LNCAP (cell line): ENCODE results near the gene TRDN.

Experiments
- TF ChIP-seq, protein P1 (sequence below): fragments of 450-650 bp; IDR thresholded peaks from 2 replicates; pipeline ENCODE4 v1.5.1; 2017; ENCODE audit warnings: mild to moderate bottlenecking

The TRDN gene

GRCh38 chr6:123201869-123202372 lies 434.8 kb downstream of the TRDN start:
- TF ChIP-seq, protein P1, sequence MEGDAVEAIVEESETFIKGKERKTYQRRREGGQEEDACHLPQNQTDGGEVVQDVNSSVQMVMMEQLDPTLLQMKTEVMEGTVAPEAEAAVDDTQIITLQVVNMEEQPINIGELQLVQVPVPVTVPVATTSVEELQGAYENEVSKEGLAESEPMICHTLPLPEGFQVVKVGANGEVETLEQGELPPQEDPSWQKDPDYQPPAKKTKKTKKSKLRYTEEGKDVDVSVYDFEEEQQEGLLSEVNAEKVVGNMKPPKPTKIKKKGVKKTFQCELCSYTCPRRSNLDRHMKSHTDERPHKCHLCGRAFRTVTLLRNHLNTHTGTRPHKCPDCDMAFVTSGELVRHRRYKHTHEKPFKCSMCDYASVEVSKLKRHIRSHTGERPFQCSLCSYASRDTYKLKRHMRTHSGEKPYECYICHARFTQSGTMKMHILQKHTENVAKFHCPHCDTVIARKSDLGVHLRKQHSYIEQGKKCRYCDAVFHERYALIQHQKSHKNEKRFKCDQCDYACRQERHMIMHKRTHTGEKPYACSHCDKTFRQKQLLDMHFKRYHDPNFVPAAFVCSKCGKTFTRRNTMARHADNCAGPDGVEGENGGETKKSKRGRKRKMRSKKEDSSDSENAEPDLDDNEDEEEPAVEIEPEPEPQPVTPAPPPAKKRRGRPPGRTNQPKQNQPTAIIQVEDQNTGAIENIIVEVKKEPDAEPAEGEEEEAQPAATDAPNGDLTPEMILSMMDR: no peak

DNA sequence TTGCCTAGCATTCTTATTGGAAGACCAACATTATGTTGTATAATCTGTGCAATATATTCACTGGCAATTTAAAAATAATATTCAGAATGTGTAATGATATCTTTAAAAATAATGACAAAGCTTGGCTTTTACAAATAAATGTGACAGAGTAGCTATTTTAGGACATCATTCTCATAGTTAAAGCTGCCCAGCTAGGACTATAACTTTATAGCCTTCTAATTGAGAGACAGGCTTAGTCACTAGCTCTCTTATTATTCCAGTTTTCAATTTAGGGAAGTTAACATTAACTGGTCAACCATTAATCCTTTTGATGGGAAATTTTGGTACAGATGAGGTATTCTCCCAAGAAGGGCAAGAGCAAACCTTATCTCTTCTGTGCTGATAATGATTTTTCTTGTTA lies 443.5 kb downstream of the TRDN start:
- TF ChIP-seq, protein P1: no peak

DNA sequence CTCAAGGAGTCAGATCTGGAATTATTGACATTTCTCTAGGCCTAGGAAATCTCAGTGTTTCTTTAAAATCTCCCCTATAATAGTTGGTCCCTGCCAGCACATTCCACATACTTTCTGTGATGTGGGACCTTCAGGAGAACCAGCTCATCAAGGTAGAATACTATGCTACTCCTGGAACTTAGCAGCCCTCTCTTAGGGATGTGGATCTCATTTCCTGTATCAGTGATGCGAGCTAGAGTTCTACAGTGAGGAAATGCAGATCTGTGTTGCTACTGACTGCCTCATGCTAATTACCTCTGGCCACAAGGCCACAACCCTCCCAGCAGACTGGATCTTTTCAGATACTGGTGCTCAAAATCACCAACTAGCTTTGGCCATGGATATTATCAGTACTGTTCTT lies 446.9 kb downstream of the TRDN start:
- TF ChIP-seq, protein P1: no peak

DNA sequence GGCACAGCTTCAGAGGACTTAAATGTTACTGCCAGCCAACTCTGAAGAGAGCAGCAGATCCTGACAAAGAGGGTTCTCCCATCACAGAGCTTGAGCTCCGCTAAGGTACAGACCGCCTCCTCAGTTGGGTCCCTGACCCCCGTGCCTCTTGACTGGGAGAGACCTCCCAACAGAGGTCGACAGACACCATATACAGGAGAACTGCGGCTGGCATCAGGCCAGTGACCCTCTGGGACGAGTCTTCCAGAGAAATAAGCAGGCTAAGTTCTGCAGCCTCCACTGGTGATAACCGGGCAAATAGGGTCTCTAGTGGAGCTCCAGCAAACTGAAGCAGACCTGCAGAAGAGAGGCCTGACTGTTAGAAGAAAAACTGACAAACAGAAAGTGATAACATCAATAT lies 453.8 kb downstream of the TRDN start:
- TF ChIP-seq, protein P1: no peak

GRCh38 chr6:123176706-123177105 lies 460.0 kb downstream of the TRDN start:
- TF ChIP-seq, protein P1: no peak

DNA sequence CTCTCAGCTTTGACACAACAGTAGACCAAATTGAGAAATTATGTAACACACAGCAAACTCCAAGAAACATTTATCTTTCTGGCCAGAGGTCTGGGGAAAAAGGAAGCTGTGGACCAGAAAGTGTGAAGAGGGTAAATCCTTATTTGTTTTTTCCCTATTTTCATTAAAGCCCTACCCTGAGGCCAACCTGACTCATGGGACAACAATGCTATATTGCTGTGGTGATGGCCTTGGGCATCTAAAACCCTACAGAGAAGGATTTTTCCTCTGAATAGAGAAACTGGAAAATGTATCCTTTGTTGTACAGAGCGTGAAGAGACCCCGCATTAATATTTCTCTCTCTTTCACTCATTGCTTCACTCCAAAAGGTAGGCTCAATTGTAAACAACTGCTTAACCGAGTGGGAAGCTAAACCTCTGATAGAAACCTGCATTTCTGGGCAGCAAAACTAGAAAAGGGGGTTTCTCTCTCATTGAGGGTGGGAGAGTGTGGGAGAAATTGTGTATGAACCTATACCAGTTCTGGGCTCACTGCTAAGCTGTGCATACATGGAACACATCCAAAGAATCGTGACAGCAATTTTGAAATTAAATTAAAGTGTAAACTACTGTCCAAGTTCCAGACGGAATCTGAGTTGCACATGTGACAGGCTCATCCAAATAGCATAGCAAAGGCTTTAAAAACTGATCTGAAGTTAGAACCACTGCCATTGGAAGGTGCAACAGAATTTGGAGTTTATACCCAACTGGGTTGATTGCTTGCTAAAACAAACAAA lies 465.2 kb downstream of the TRDN start:
- TF ChIP-seq, protein P1: no peak

GRCh38 chr6:123169774-123170095 lies 467.0 kb downstream of the TRDN start:
- TF ChIP-seq, protein P1: no peak
